A549 (cell line): ENCODE data around the gene INPPL1. TPM values are rescaled to one million over a fixed set of nuclear protein-coding genes. Genes with fewer than 3 reads are reported as not detected.

Experiments used
- ATAC-seq, 2 experiments: fragments of 200-7000 bp in 1 of 2; fragments of >200 bp in 1 of 2; cut with Nextera tagmentation in 1 of 2; cut with Tn5 transposase in 1 of 2; 3 replicates each; pipeline versions ENCODE4 v1.8.0 to v1.9.1; 2018 to 2020; ENCODE audit warnings: mild to moderate bottlenecking in 1 of 2, moderate library complexity in 1 of 2
- CTCF ChIA-PET: fragments of 300-600 bp; sonication (Branson Sonifier 250); formaldehyde crosslinking; extraction: SDS; loops from one replicate; lab custom pipeline; 2021; ENCODE audit warnings: antibody characterized with exemption, inconsistent platforms; lab: Yijun Ruan, JAX
- POLR2A ChIA-PET: fragments of 350-600 bp; formaldehyde crosslinking; extraction: SDS; loops from one replicate; lab custom pipeline; 2021; ENCODE audit warnings: antibody characterized with exemption, inconsistent platforms; lab: Yijun Ruan, JAX
- DNase-seq, 2 experiments: peaks; one replicate each; pipeline versions ENCODE4 v3.0.0 to v3.0.0-alpha.2; 2011 to 2016; ENCODE audit warnings: low read depth in 1 of 2, low spot score in 1 of 2
- FAIRE-seq: peaks from 2 replicates; lab custom pipeline; 2011; peaks lifted over from hg19 to GRCh38; lab: Jason Lieb, UNC
- H3K27ac ChIP-seq, 2 experiments: fragments of >200 bp; sonication (Bioruptor Twin); formaldehyde crosslinking; 3 replicates each; pipeline ENCODE4 v1.5.1; 2016 to 2017
- H3K4me1 ChIP-seq: fragments of >200 bp; sonication (Bioruptor Twin); formaldehyde crosslinking; 3 replicates; pipeline ENCODE4 v1.6.1; 2016
- H3K4me2 ChIP-seq: fragments of >200 bp; sonication (Bioruptor Twin); formaldehyde crosslinking; 3 replicates; pipeline ENCODE4 v1.6.1; 2016
- H3K4me3 ChIP-seq: fragments of >200 bp; sonication (Bioruptor Twin); formaldehyde crosslinking; 3 replicates; pipeline ENCODE4 v1.5.1; 2016
- H3K9me3 ChIP-seq: fragments of >200 bp; sonication (Bioruptor Twin); formaldehyde crosslinking; 3 replicates; pipeline ENCODE4 v1.6.1; 2016
- ATOH8 ChIP-seq: fragments of 250-450 bp; sonication (Bioruptor Pico); IDR thresholded peaks from 2 replicates; pipeline ENCODE4 v1.5.0; 2020; ENCODE audit warnings: low read depth, mild to moderate bottlenecking, moderate library complexity
- BHLHE40 ChIP-seq: IDR thresholded peaks from 2 replicates; pipeline ENCODE4 v1.6.1; 2012; ENCODE audit warnings: low read depth, low read length, inconsistent platforms
- CBX8 ChIP-seq: fragments of 200-600 bp; sonication (generic); IDR thresholded peaks from 2 replicates; pipeline ENCODE4 v1.6.1; 2016
- CEBPB ChIP-seq, 2 experiments: fragments of >200 bp in 1 of 2; sonication (Bioruptor Twin) in 1 of 2; formaldehyde crosslinking in 1 of 2; IDR thresholded peaks; 2 replicates each; pipeline ENCODE4 v1.6.1; 2012 to 2016
- CHD4 ChIP-seq: fragments of 200-600 bp; sonication (generic); IDR thresholded peaks from 2 replicates; pipeline ENCODE4 v1.6.1; 2016; ENCODE audit warnings: antibody characterized with exemption, mild to moderate bottlenecking, borderline replicate concordance
- EHF ChIP-seq: fragments of 250-450 bp; sonication (Bioruptor Pico); IDR thresholded peaks from 2 replicates; pipeline ENCODE4 v1.5.0; 2020; ENCODE audit warnings: mild to moderate bottlenecking
- ELK1 ChIP-seq: fragments of 150-350 bp; IDR thresholded peaks from 2 replicates; pipeline ENCODE4 v1.6.1; 2014; ENCODE audit warnings: low read depth, mild to moderate bottlenecking, low read length
- HOXB5 ChIP-seq: fragments of 250-450 bp; sonication (Bioruptor Pico); IDR thresholded peaks from 2 replicates; pipeline ENCODE4 v1.5.0; 2020; ENCODE audit warnings: mild to moderate bottlenecking, moderate library complexity
- JUN ChIP-seq, 2 experiments: fragments of >200 bp; sonication (Bioruptor Twin); formaldehyde crosslinking; IDR thresholded peaks; 2 replicates in 1 of 2; 3 replicates in 1 of 2; pipeline ENCODE4 v1.6.1; 2016 to 2017
- JUNB ChIP-seq: fragments of >200 bp; sonication (Bioruptor Twin); formaldehyde crosslinking; IDR thresholded peaks from 2 replicates; pipeline ENCODE4 v1.6.1; 2016
- KDM1A ChIP-seq: fragments of 200-600 bp; sonication (generic); IDR thresholded peaks from 2 replicates; pipeline ENCODE4 v1.6.1; 2016; ENCODE audit warnings: low read depth, mild to moderate bottlenecking
- KDM5A ChIP-seq: fragments of 200-600 bp; sonication (generic); IDR thresholded peaks from 2 replicates; pipeline ENCODE4 v1.6.1; 2016; ENCODE audit warnings: antibody characterized with exemption, mild to moderate bottlenecking
- MAX ChIP-seq: IDR thresholded peaks from 2 replicates; pipeline ENCODE4 v1.6.1; 2012
- PHF8 ChIP-seq: fragments of 200-600 bp; sonication (generic); IDR thresholded peaks from 2 replicates; pipeline ENCODE4 v1.6.1; 2016; ENCODE audit warnings: low read depth, mild to moderate bottlenecking, antibody characterized with exemption, moderate library complexity, borderline replicate concordance
- RAD21 ChIP-seq, 2 experiments: fragments of >200 bp in 1 of 2; sonication (Bioruptor Twin) in 1 of 2; formaldehyde crosslinking in 1 of 2; IDR thresholded peaks in 1 of 2; conservative IDR thresholded peaks in 1 of 2; 2 replicates in 1 of 2; 3 replicates in 1 of 2; pipeline ENCODE4 v1.6.1; 2012 to 2018; ENCODE audit warnings: inconsistent platforms in 1 of 2
- RCOR1 ChIP-seq: fragments of 150-350 bp; IDR thresholded peaks from 2 replicates; pipeline ENCODE4 v1.6.1; 2014; ENCODE audit warnings: antibody characterized with exemption, low read length, low read depth
- REST ChIP-seq: fragments of 200-600 bp; sonication (generic); IDR thresholded peaks from 2 replicates; pipeline ENCODE4 v1.6.1; 2016; ENCODE audit warnings: antibody characterized with exemption, mild to moderate bottlenecking, moderate library complexity
- RNF2 ChIP-seq: fragments of 200-600 bp; sonication (generic); IDR thresholded peaks from 2 replicates; pipeline ENCODE4 v1.6.1; 2016; ENCODE audit warnings: low read depth, mild to moderate bottlenecking, antibody characterized with exemption, moderate library complexity, borderline replicate concordance
- SREBF2 ChIP-seq: fragments of 450-650 bp; IDR thresholded peaks from 2 replicates; pipeline ENCODE4 v1.6.1; 2014; ENCODE audit warnings: mild to moderate bottlenecking, moderate library complexity
- TFCP2L1 ChIP-seq: fragments of 250-450 bp; sonication (Bioruptor Pico); IDR thresholded peaks from 2 replicates; pipeline ENCODE4 v1.5.0; 2021; ENCODE audit warnings: mild to moderate bottlenecking
- ZC3H11A ChIP-seq: fragments of 450-650 bp; IDR thresholded peaks from 2 replicates; pipeline ENCODE4 v1.6.1; 2014; ENCODE audit warnings: antibody characterized with exemption, mild to moderate bottlenecking
- ZFP36 ChIP-seq: fragments of 450-650 bp; IDR thresholded peaks from 2 replicates; pipeline ENCODE4 v1.6.1; 2014; ENCODE audit warnings: borderline replicate concordance; ENCODE audit not compliant: partially characterized antibody
- WGBS: methylation state at CpG from one replicate; pipeline ENCODE4 v1.1.6; 2017; ENCODE audit errors: missing lambda C conversion rate; 5-methylcytosine and 5-hydroxymethylcytosine counted together
- polyA plus RNA-seq, 4 experiments: library from polyadenylated mRNA; depleted of rRNA in 3 of 4; stranded (reverse); fragments of >200 nt; fragmentation: RNase III in 1 of 4; extraction: RNeasy Plus Mini Kit Qiagen cat#74134 plus additional on column Dnase treatment in 1 of 4; gene quantifications; 2 replicates in 3 of 4; 3 replicates in 1 of 4; pipeline ENCODE4 v1.2.3, GENCODE V29; 2011 to 2017

The INPPL1 gene
- polyA plus RNA-seq, 2 of the 4 experiments (the other 2 are of a cell fraction) = 67.4 to 103 TPM

- ChIA-PET CTCF (interaction anchor here (0.6 to 1.5 kb wide), 3 partner anchors 8 to 169 kb away, joined by 3 to 5 read pairs (median 4); no protein-coding TSS in a partner anchor), POLR2A (no interaction called here)
- Histone ChIP-seq H3K9me3 (0 out of 3 replicates have a peak, but pooled peaks cover 3% of the 10 kb centered on the region), H3K4me3 (no peak overlapping the region), H3K4me1 (no peaks in the 10 kb centered on the region), H3K27ac (no peak overlapping the region), H3K4me2 (no peak overlapping the region)
- FAIRE-seq (no peak), DNase-seq (no peak), ATAC-seq (no peak)
- TF ChIP-seq ZC3H11A = peak; percentile 2; the same call in 1 of the 2 replicates
- no peak for TF ChIP-seq CEBPB (IDR thresholded peaks at IDR 0.05)
- 61% methylated on average over 46 of the region's 46 CpGs for WGBS
Observed at GRCh38 chr11:72244361-72245262, 20.0 kb downstream of the INPPL1 start.

- CTCF ChIA-PET = interaction anchor here (0.6 to 1.5 kb wide), 4 partner anchors 9 to 242 kb away, joined by 3 to 5 read pairs (median 4); no protein-coding TSS in a partner anchor
- 61% methylated on average over 19 of the region's 19 CpGs for WGBS
- no peaks in the 10 kb centered on the region for H3K4me1 ChIP-seq
Observed at GRCh38 chr11:72245263-72245816, 20.8 kb downstream of the INPPL1 start.

GRCh38 chr11:72247584-72247983 is 23.0 kb downstream of the INPPL1 start:
- FAIRE-seq = no peak
- Histone ChIP-seq H3K9me3 (0 out of 3 replicates have a peak, but pooled peaks cover 3% of the 10 kb centered on the region), H3K4me3 (no peak overlapping the region), H3K4me2 (no peak overlapping the region), H3K27ac (no peak overlapping the region), H3K4me1 (no peaks in the 10 kb centered on the region)
- ChIA-PET POLR2A (no interaction called here), CTCF (interaction anchor here (1.2 to 2.8 kb wide), 4 partner anchors 9 to 223 kb away, joined by 3 to 21 read pairs (median 5); no protein-coding TSS in a partner anchor)
- no peak for ATAC-seq
- no peak for TF ChIP-seq RAD21 (conservative IDR thresholded peaks at IDR 0.05 in 1 of 2, IDR thresholded peaks at IDR 0.05 in 1 of 2)
- no peak for DNase-seq
- WGBS = 12% methylated on average over 2 of the region's 2 CpGs

More at GRCh38 chr11:72245263-72245816, 20.8 kb downstream of the INPPL1 start:
- POLR2A ChIA-PET = no interaction called here
- H3K4me3 ChIP-seq = no peak overlapping the region
- ATAC-seq (no peak), DNase-seq (no peak), FAIRE-seq (no peak)
- no peak overlapping the region for H3K27ac ChIP-seq
- H3K4me2 ChIP-seq = no peak overlapping the region
- no peak for TF ChIP-seq PHF8
- TF ChIP-seq EHF (CRISPR knock-in tag) = no peak
- no peak for TF ChIP-seq CHD4
- TF ChIP-seq HOXB5 (CRISPR knock-in tag) = no peak
- TF ChIP-seq CBX8 = no peak
- no peak for TF ChIP-seq ZC3H11A
- H3K9me3 ChIP-seq = 0 out of 3 replicates have a peak, but pooled peaks cover 3% of the 10 kb centered on the region

GRCh38 chr11:72249961-72250360 is 25.4 kb downstream of the INPPL1 start:
- ChIA-PET POLR2A (no interaction called here), CTCF (interaction anchor here (0.8 to 1.6 kb wide), 5 partner anchors 10 to 29 kb away, joined by 3 read pairs; no protein-coding TSS in a partner anchor)
- 61% methylated on average over 4 of the region's 5 CpGs for WGBS
- Histone ChIP-seq H3K27ac (no peak overlapping the region), H3K9me3 (peaks cover 7% of the 10 kb centered on the region; the same call in 1 of the 3 replicates), H3K4me1 (no peaks in the 10 kb centered on the region), H3K4me3 (no peak overlapping the region), H3K4me2 (no peak overlapping the region)
- DNase-seq (no peak), FAIRE-seq (no peak), ATAC-seq (peak in 1 of 2 experiments; percentile 12; a peak in 2 of 6 replicates)
- TF ChIP-seq RCOR1 = no peak
- TF ChIP-seq KDM5A = no peak
- no peak for TF ChIP-seq MAX
- TF ChIP-seq ATOH8 (CRISPR knock-in tag) = no peak
- TF ChIP-seq JUN (IDR thresholded peaks at IDR 0.05) = no peak
- no peak for TF ChIP-seq ZFP36
- no peak for TF ChIP-seq ELK1
- no peak for TF ChIP-seq KDM1A
- no peak for TF ChIP-seq JUNB
- TF ChIP-seq REST = no peak
- no peak for TF ChIP-seq BHLHE40
- no peak for TF ChIP-seq SREBF2
- no peak for TF ChIP-seq TFCP2L1
- TF ChIP-seq RNF2 = no peak
